ENCODE results near the gene AREL1.

The AREL1 gene

GRCh38 chr14:74649167-74649566, 63.7 kb downstream of the AREL1 start:
- POLR2A ChIA-PET, result interaction anchor here (0.8 to 1.4 kb wide), 2 partner anchors 12 to 29 kb away, joined by 3 to 4 read pairs; no protein-coding TSS in a partner anchor
- CTCF ChIA-PET, result interaction anchor here (1.4 to 2.5 kb wide), 2 partner anchors 11 to 40 kb away, joined by 8 to 13 read pairs; no protein-coding TSS in a partner anchor
- H3K4me3 ChIP-seq (ENCODE audit: low read depth, low read length), result no peak overlapping the region
- TF ChIP-seq CTCF (IDR thresholded peaks at IDR 0.05; ENCODE audit: insufficient read depth, low read length, missing control alignments), result no peak
- no peak for DNase-seq (ENCODE audit: low read depth, low spot score)

GRCh38 chr14:74648601-74649000, 64.3 kb downstream of the AREL1 start:
- POLR2A ChIA-PET, result interaction anchor here (0.8 to 1.7 kb wide), 3 partner anchors 11 to 29 kb away, joined by 4 to 10 read pairs (median 4); no protein-coding TSS in a partner anchor
- no peak for DNase-seq (ENCODE audit: low read depth, low spot score)
- CTCF ChIA-PET, result interaction anchor here (1.3 to 2.5 kb wide), 2 partner anchors 10 to 36 kb away, joined by 5 to 13 read pairs; partner anchors contain the start of gene LTBP2
- no peak overlapping the region for H3K4me3 ChIP-seq (ENCODE audit: low read depth, low read length)
- TF ChIP-seq CTCF (IDR thresholded peaks at IDR 0.05; ENCODE audit: insufficient read depth, low read length, missing control alignments), result no peak

GRCh38 chr14:74647678-74648461, 65.0 kb downstream of the AREL1 start:
- no peak overlapping the region for H3K4me3 ChIP-seq (ENCODE audit: low read depth, low read length)
- CTCF ChIA-PET, result interaction anchor here (1.1 to 2.5 kb wide), 5 partner anchors 8 to 38 kb away, joined by 3 to 13 read pairs (median 5); partner anchors contain the start of gene LTBP2
- no peak for TF ChIP-seq CTCF (IDR thresholded peaks at IDR 0.05; ENCODE audit: insufficient read depth, low read length, missing control alignments)
- POLR2A ChIA-PET, result interaction anchor here (0.8 to 1.7 kb wide), 6 partner anchors 9 to 116 kb away, joined by 3 to 10 read pairs (median 4); no protein-coding TSS in a partner anchor
- DNase-seq (ENCODE audit: low read depth, low spot score), result no peak

- CTCF ChIA-PET, result interaction anchor here (1.1 to 2.5 kb wide), 5 partner anchors 9 to 38 kb away, joined by 3 to 13 read pairs (median 5); partner anchors contain the start of gene LTBP2
- no peak for DNase-seq (ENCODE audit: low read depth, low spot score)
- POLR2A ChIA-PET, result interaction anchor here (0.9 to 1.7 kb wide), 4 partner anchors 10 to 117 kb away, joined by 3 to 4 read pairs (median 3); no protein-coding TSS in a partner anchor
These were observed 65.7 kb downstream of the AREL1 start for GRCh38 chr14:74647061-74647677.

GRCh38 chr14:74645756-74646470, 67.0 kb downstream of the AREL1 start:
- POLR2A ChIA-PET, result interaction anchor here (2.8 kb wide), 1 partner anchor 27 kb away, joined by 13 read pairs; no protein-coding TSS in a partner anchor
- DNase-seq (ENCODE audit: low read depth, low spot score), result no peak
- CTCF ChIA-PET, result interaction anchor here (0.5 to 2.5 kb wide), 5 partner anchors 10 to 36 kb away, joined by 3 to 8 read pairs (median 5); no protein-coding TSS in a partner anchor
- TF ChIP-seq CTCF (IDR thresholded peaks at IDR 0.05; ENCODE audit: insufficient read depth, low read length, missing control alignments), result no peak
- H3K4me3 ChIP-seq (ENCODE audit: low read depth, low read length), result no peak overlapping the region

More at GRCh38 chr14:74647061-74647677, 65.7 kb downstream of the AREL1 start:
- H3K4me3 ChIP-seq (ENCODE audit: low read depth, low read length), result no peak overlapping the region
- TF ChIP-seq CTCF (IDR thresholded peaks at IDR 0.05; ENCODE audit: insufficient read depth, low read length, missing control alignments), result no peak

Data from AG04449 (cell line).